Activated CD8-positive, alpha-beta memory T cell treated with anti-CD3 and anti-CD28 coated beads for 48 hours (primary cell): ENCODE results near the gene FBF1.

Experiments
- DNase-seq, 3 experiments: peaks; one replicate each; pipeline ENCODE4 v3.0.0-alpha.2; 2020; ENCODE audit warnings: low read depth in 2 of 3, low spot score in 2 of 3

The FBF1 gene

GRCh38 chr17:75950855-75951554 lies 10.2 kb upstream of the FBF1 start:
- DNase-seq: no peak

GRCh38 chr17:75950421-75950820 lies 9.6 kb upstream of the FBF1 start:
- no peak for DNase-seq

GRCh38 chr17:75945211-75945610 lies 4.4 kb upstream of the FBF1 start:
- DNase-seq: no peak

- no peak for DNase-seq
Observed at GRCh38 chr17:75943491-75943890, 2.6 kb upstream of the FBF1 start.

- no peak for DNase-seq
Observed at GRCh38 chr17:75942473-75942872, 1.6 kb upstream of the FBF1 start.

- no peak for DNase-seq
Observed at GRCh38 chr17:75941442-75941819, 589 bp upstream of the FBF1 start.

GRCh38 chr17:75937652-75938051 lies 3.2 kb downstream of the FBF1 start:
- no peak for DNase-seq

GRCh38 chr17:75933808-75934207 lies 7.0 kb downstream of the FBF1 start:
- no peak for DNase-seq

- no peak for DNase-seq
Observed at GRCh38 chr17:75932852-75933251, 8.0 kb downstream of the FBF1 start.

GRCh38 chr17:75931062-75931461 lies 9.8 kb downstream of the FBF1 start:
- DNase-seq: no peak

- no peak for DNase-seq
Observed at GRCh38 chr17:75927286-75927922, 13.4 kb downstream of the FBF1 start.

GRCh38 chr17:75926456-75926855 lies 14.4 kb downstream of the FBF1 start:
- DNase-seq: no peak

- no peak for DNase-seq
Observed at GRCh38 chr17:75925912-75926311, 14.9 kb downstream of the FBF1 start.

GRCh38 chr17:75925103-75925502 lies 15.7 kb downstream of the FBF1 start:
- no peak for DNase-seq

GRCh38 chr17:75922963-75923874 lies 17.6 kb downstream of the FBF1 start:
- DNase-seq: no peak

- DNase-seq: no peak
Observed at GRCh38 chr17:75922173-75922961, 18.5 kb downstream of the FBF1 start.

- no peak for DNase-seq
Observed at GRCh38 chr17:75921596-75921995, 19.2 kb downstream of the FBF1 start.

GRCh38 chr17:75920045-75920560 lies 20.7 kb downstream of the FBF1 start:
- DNase-seq: no peak

GRCh38 chr17:75919611-75920010 lies 21.2 kb downstream of the FBF1 start:
- DNase-seq: no peak

GRCh38 chr17:75917917-75918445 lies 22.9 kb downstream of the FBF1 start:
- DNase-seq: no peak
